HepG2 (cell line): ENCODE measurements around the gene MXRA7. TPM values are rescaled to one million over a fixed set of nuclear protein-coding genes. Genes with fewer than 3 reads are reported as not detected.

Source experiments
- AKAP8 ChIP-seq: sonication (generic); formaldehyde crosslinking; IDR thresholded peaks from 2 replicates; pipeline ENCODE4 v1.5.1; 2020; ENCODE audit warnings: mild to moderate bottlenecking, missing genetic modification reagents
- DNMT1 ChIP-seq: sonication (generic); formaldehyde crosslinking; IDR thresholded peaks from 2 replicates; pipeline ENCODE4 v1.5.1; 2020; ENCODE audit warnings: mild to moderate bottlenecking, missing genetic modification reagents
- GATA4 ChIP-seq: sonication (generic); IDR thresholded peaks from 2 replicates; pipeline ENCODE4 v1.6.1; 2016; ENCODE audit warnings: antibody characterized with exemption, low read depth, borderline replicate concordance
- GPN1 ChIP-seq: sonication (generic); formaldehyde crosslinking; IDR thresholded peaks from 2 replicates; pipeline ENCODE4 v1.5.1; 2020; ENCODE audit warnings: missing genetic modification reagents, borderline replicate concordance
- HDAC6 ChIP-seq: fragments of 200-600 bp; sonication (generic); IDR thresholded peaks from 2 replicates; pipeline ENCODE4 v1.7.0; 2017; ENCODE audit warnings: mild to moderate bottlenecking, antibody characterized with exemption, low read length, low read depth
- HMG20B ChIP-seq: conservative IDR thresholded peaks from 2 replicates; pipeline ENCODE4 v1.6.1; 2016; ENCODE audit warnings: missing genetic modification reagents, missing compliant biosample characterization
- HNRNPLL ChIP-seq: fragments of 200-400 bp; formaldehyde crosslinking; IDR thresholded peaks from 2 replicates; pipeline ENCODE4 v1.6.1; 2017; ENCODE audit warnings: mild to moderate bottlenecking, low read depth, low read length; ENCODE audit not compliant: poor library complexity, severe bottlenecking
- MTA1 ChIP-seq: sonication (generic); formaldehyde crosslinking; IDR thresholded peaks from 2 replicates; pipeline ENCODE4 v1.4.0; 2020; ENCODE audit warnings: missing genetic modification reagents, mild to moderate bottlenecking, borderline replicate concordance
- SPEN ChIP-seq: sonication (generic); formaldehyde crosslinking; IDR thresholded peaks from 2 replicates; pipeline ENCODE4 v1.5.1; 2020; ENCODE audit warnings: low read depth, mild to moderate bottlenecking, missing genetic modification reagents
- SRSF1 ChIP-seq: fragments of 200-400 bp; formaldehyde crosslinking; optimal IDR thresholded peaks from 2 replicates; pipeline ENCODE3; 2017; ENCODE audit warnings: mild to moderate bottlenecking, low read depth, low read length, moderate library complexity
- TCF7 ChIP-seq: sonication (generic); IDR thresholded peaks from 2 replicates; pipeline ENCODE4 v1.6.1; 2016; ENCODE audit warnings: antibody characterized with exemption, low read depth
- TMF1 ChIP-seq: sonication (generic); formaldehyde crosslinking; IDR thresholded peaks from 2 replicates; pipeline ENCODE4 v1.8.1; 2022; ENCODE audit warnings: low read depth, missing genetic modification reagents
- YY1 ChIP-seq: IDR thresholded peaks from 2 replicates; pipeline ENCODE4 v1.6.1; 2011; ENCODE audit warnings: low read length, low read depth, moderate library complexity, mild to moderate bottlenecking; ENCODE audit not compliant: insufficient read depth, insufficient replicate concordance
- ZBTB20 ChIP-seq: sonication (generic); formaldehyde crosslinking; IDR thresholded peaks from 2 replicates; pipeline ENCODE4 v1.8.1; 2023; ENCODE audit warnings: missing genetic modification reagents, low read depth, mild to moderate bottlenecking, borderline replicate concordance
- ZBTB38 ChIP-seq: sonication (generic); formaldehyde crosslinking; IDR thresholded peaks from 2 replicates; pipeline ENCODE4 v1.5.1; 2020; ENCODE audit warnings: mild to moderate bottlenecking, missing genetic modification reagents
- ZFX ChIP-seq: sonication (generic); formaldehyde crosslinking; IDR thresholded peaks from 2 replicates; pipeline ENCODE4 v1.4.0; 2020; ENCODE audit warnings: mild to moderate bottlenecking, low read depth, missing genetic modification reagents, moderate library complexity
- ZMYM4 ChIP-seq: sonication (generic); formaldehyde crosslinking; IDR thresholded peaks from 2 replicates; pipeline ENCODE4 v1.8.1; 2023; ENCODE audit warnings: mild to moderate bottlenecking, missing genetic modification reagents
- ZNF225 ChIP-seq: sonication (generic); formaldehyde crosslinking; IDR thresholded peaks from 2 replicates; pipeline ENCODE4 v1.4.0; 2020; ENCODE audit warnings: mild to moderate bottlenecking, missing genetic modification reagents
- ZNF234 ChIP-seq: sonication (generic); formaldehyde crosslinking; conservative IDR thresholded peaks from 2 replicates; pipeline ENCODE4 v1.5.1; 2020; ENCODE audit warnings: mild to moderate bottlenecking, missing genetic modification reagents
- ZNF556 ChIP-seq: sonication (generic); formaldehyde crosslinking; IDR thresholded peaks from 2 replicates; pipeline ENCODE4 v1.4.0; 2020; ENCODE audit warnings: mild to moderate bottlenecking, missing genetic modification reagents, borderline replicate concordance
- ZNF644 ChIP-seq: IDR thresholded peaks from 2 replicates; pipeline ENCODE4 v1.6.1; 2016; ENCODE audit warnings: low read depth
- ZSCAN21 ChIP-seq: sonication (generic); formaldehyde crosslinking; IDR thresholded peaks from 2 replicates; pipeline ENCODE4 v1.8.0; 2022; ENCODE audit warnings: mild to moderate bottlenecking, missing genetic modification reagents, moderate library complexity, borderline replicate concordance
- ZSCAN31 ChIP-seq: sonication (generic); formaldehyde crosslinking; IDR thresholded peaks from 2 replicates; pipeline ENCODE4 v1.5.0; 2020; ENCODE audit warnings: low read depth, mild to moderate bottlenecking, missing genetic modification reagents
- polyA plus RNA-seq, 8 experiments: library from polyadenylated mRNA; depleted of rRNA in 3 of 8; stranded (reverse) in 7 of 8; unstranded in 1 of 8; fragments of >200 nt; fragmentation: Illumina TruSeq in 4 of 8; extraction: Trizol in 4 of 8; gene quantifications; 2 replicates each; pipeline versions ENCODE4 v1.2.1 to v1.2.3, GENCODE V29; 2011 to 2016; ENCODE audit warnings: low read depth in 4 of 8, missing spikeins in 1 of 8, mixed read lengths in 1 of 8; ENCODE audit not compliant: insufficient read depth in 1 of 8
- total RNA-seq, 5 experiments: library from RNA; depleted of rRNA; stranded (reverse); fragments of >200 nt; fragmentation: Illumina TruSeq; extraction: Trizol; gene quantifications; 2 replicates each; pipeline ENCODE4 v1.2.3, GENCODE V29; 2016; ENCODE audit warnings: low read depth in 1 of 5
- TF ChIP-seq, protein P1 (sequence below): sonication (generic); formaldehyde crosslinking; IDR thresholded peaks from 2 replicates; pipeline ENCODE4 v1.4.0; 2020; ENCODE audit warnings: mild to moderate bottlenecking, missing genetic modification reagents
- TF ChIP-seq, protein P2 (sequence below): sonication (generic); formaldehyde crosslinking; IDR thresholded peaks from 2 replicates; pipeline ENCODE4 v1.4.0; 2020; ENCODE audit warnings: missing genetic modification reagents
- TF ChIP-seq, protein P3 (sequence below): sonication (generic); formaldehyde crosslinking; IDR thresholded peaks from 2 replicates; pipeline ENCODE4 v1.4.0; 2020; ENCODE audit warnings: missing genetic modification reagents
- TF ChIP-seq, protein P4 (sequence below): IDR thresholded peaks from 2 replicates; pipeline ENCODE4 v1.6.1; 2016; ENCODE audit warnings: missing compliant biosample characterization, missing genetic modification reagents, borderline replicate concordance

MXRA7 gene
- total and polyA plus RNA-seq, 2 of the 13 experiments (the other 11 are each of a cell fraction or from before 2014, with no cell fraction given), result 44.8 to 112 TPM

DNA sequence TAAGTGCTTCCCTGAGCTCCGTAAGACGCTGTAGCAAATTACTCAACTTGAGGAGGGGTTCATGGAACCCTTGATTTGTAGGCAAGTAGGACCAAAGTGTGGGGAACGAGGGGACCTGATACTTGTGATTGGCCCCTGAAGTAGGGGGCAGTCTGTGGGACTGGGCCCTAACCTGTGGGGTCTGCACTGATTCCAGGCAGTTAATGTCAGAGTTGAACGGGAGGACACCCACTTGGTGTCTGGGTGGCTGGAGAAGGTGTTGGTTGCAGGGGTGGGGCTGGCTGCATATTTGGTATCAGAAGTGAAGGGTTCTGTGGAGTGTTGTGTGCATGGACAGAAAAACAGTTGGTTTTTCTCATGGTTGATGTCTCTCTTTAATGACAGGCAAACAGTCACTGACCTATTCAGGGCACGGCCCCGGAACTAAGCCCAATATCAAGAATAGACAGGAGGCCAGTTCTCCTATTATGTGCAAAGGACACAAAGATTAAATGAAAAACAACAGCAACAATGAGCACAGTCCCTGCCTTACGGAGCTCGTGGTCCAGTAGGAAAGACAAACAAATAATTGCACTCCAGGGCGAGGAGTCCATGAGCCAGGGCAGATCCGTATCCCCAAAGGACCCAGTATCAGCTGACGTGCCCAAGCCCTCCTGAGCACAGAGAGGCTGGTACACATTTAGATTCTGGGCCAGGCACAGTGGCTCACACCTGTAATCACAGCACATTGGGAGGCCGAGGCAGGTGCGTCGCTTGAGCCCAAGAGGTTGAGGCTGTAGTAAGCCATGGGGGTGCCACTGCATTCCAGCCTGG, 19.2 kb downstream of the MXRA7 start (continued):
- TF ChIP-seq GPN1 (CRISPR knock-in tag) (no peak), MTA1 (CRISPR knock-in tag) (peak; percentile 82; the same call in 1 of the 2 replicates), HNRNPLL (no peak), SRSF1 (no peak), YY1 (no peak), SPEN (CRISPR knock-in tag) (peak; percentile 71), ZNF556 (CRISPR knock-in tag) (peak; percentile 59; the same call in 1 of the 2 replicates), HDAC6 (no peak), ZBTB38 (CRISPR knock-in tag) (peak; percentile 88), GATA4 (no peak), ZNF644 (CRISPR knock-in tag) (peak; percentile 41; the same call in 1 of the 2 replicates), ZFX (CRISPR knock-in tag) (peak; percentile 57; the same call in 1 of the 2 replicates), AKAP8 (CRISPR knock-in tag) (peak; percentile 86; the same call in 1 of the 2 replicates), ZNF225 (no peak), ZNF234 (CRISPR knock-in tag) (no peak), HMG20B (CRISPR knock-in tag) (no peak), ZSCAN21 (CRISPR knock-in tag) (no peak), ZSCAN31 (CRISPR knock-in tag) (peak; percentile 87), TMF1 (CRISPR knock-in tag) (no peak), ZMYM4 (no peak), ZBTB20 (no peak; the same call in 1 of the 2 replicates), DNMT1 (0 out of 2 replicates have a peak, but pooled peaks have one; percentile 33), TCF7 (0 out of 2 replicates have a peak, but pooled peaks have one; percentile 26)
- TF ChIP-seq, protein P1, sequence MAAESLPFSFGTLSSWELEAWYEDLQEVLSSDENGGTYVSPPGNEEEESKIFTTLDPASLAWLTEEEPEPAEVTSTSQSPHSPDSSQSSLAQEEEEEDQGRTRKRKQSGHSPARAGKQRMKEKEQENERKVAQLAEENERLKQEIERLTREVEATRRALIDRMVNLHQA (CRISPR knock-in tag), result no peak
- TF ChIP-seq, protein P2, sequence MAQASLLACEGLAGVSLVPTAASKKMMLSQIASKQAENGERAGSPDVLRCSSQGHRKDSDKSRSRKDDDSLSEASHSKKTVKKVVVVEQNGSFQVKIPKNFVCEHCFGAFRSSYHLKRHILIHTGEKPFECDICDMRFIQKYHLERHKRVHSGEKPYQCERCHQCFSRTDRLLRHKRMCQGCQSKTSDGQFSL (CRISPR knock-in tag), result no peak
- TF ChIP-seq, protein P3, sequence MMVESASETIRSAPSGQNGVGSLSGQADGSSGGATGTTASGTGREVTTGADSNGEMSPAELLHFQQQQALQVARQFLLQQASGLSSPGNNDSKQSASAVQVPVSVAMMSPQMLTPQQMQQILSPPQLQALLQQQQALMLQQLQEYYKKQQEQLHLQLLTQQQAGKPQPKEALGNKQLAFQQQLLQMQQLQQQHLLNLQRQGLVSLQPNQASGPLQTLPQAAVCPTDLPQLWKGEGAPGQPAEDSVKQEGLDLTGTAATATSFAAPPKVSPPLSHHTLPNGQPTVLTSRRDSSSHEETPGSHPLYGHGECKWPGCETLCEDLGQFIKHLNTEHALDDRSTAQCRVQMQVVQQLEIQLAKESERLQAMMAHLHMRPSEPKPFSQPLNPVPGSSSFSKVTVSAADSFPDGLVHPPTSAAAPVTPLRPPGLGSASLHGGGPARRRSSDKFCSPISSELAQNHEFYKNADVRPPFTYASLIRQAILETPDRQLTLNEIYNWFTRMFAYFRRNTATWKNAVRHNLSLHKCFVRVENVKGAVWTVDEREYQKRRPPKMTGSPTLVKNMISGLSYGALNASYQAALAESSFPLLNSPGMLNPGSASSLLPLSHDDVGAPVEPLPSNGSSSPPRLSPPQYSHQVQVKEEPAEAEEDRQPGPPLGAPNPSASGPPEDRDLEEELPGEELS, result peak; percentile 97
- TF ChIP-seq, protein P4, sequence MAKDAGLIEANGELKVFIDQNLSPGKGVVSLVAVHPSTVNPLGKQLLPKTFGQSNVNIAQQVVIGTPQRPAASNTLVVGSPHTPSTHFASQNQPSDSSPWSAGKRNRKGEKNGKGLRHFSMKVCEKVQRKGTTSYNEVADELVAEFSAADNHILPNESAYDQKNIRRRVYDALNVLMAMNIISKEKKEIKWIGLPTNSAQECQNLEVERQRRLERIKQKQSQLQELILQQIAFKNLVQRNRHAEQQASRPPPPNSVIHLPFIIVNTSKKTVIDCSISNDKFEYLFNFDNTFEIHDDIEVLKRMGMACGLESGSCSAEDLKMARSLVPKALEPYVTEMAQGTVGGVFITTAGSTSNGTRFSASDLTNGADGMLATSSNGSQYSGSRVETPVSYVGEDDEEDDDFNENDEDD (CRISPR knock-in tag), result no peak
